Adipocyte (in vitro differentiated cells): ENCODE measurements around the gene GOLGA3.
"Not testable (repeated sequence)": the region's sequence is repeated elsewhere in the genome, so short reads cannot be mapped to it uniquely, and the experiment has no call there.

Experiments used
- DNase-seq: peaks from one replicate; pipeline ENCODE4 v3.0.0-alpha.2; 2015; ENCODE audit warnings: low read depth
- H3K27me3 ChIP-seq: replicated peaks from 2 replicates; pipeline ENCODE4 v1.7.0; 2013; ENCODE audit warnings: mild to moderate bottlenecking, low read length, moderate library complexity; ENCODE audit not compliant: control insufficient read depth, insufficient read depth
- H3K36me3 ChIP-seq: 2 replicates; pipeline ENCODE4 v1.7.0; 2013; ENCODE audit warnings: low read length, mild to moderate bottlenecking, moderate library complexity; ENCODE audit not compliant: control insufficient read depth, insufficient read depth, severe bottlenecking
- H3K4me1 ChIP-seq: 2 replicates; pipeline ENCODE4 v1.7.0; 2013; ENCODE audit warnings: mild to moderate bottlenecking, low read length, moderate library complexity; ENCODE audit not compliant: control insufficient read depth, insufficient read depth
- H3K4me3 ChIP-seq: 2 replicates; pipeline ENCODE4 v1.7.0; 2013; ENCODE audit warnings: mild to moderate bottlenecking, low read length, moderate library complexity
- H3K9ac ChIP-seq: 2 replicates; pipeline ENCODE4 v1.7.0; 2013; ENCODE audit warnings: mild to moderate bottlenecking, low read length, moderate library complexity
- H3K9me3 ChIP-seq: 2 replicates; pipeline ENCODE4 v1.7.0; 2013; ENCODE audit warnings: mild to moderate bottlenecking, low read length, moderate library complexity; ENCODE audit not compliant: control insufficient read depth

GOLGA3 gene

GRCh38 chr12:132833341-132833740 is 4.7 kb upstream of the GOLGA3 start:
- Histone ChIP-seq H3K27me3 (no peaks in the 10 kb centered on the region), H3K4me1 (peaks cover 13% of the 10 kb centered on the region), H3K36me3 (peaks cover 30% of the 10 kb centered on the region), H3K9ac (no peak overlapping the region), H3K4me3 (no peak overlapping the region), H3K9me3 (no peaks in the 10 kb centered on the region)
- no peak for DNase-seq

DNA sequence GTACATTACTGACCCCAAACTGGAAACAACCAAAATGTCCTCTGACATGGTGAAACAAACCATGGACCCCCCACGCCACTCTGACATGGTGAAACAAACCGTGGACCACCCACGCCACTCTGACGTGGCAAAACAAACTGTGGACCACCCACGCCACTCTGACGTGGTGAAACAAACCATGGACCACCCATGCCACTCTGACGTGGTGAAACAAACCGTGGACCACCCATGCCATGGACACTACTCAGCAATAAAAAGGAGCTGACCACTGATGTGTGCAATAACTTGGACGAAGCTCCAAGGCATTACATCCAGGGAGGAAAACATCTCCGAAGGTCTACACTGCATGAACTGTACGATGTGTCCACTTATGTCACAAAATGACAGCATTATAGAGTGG is 3.1 kb upstream of the GOLGA3 start:
- no peaks in the 10 kb centered on the region for H3K9me3 ChIP-seq
- peaks cover 34% of the 10 kb centered on the region for H3K36me3 ChIP-seq
- no peak overlapping the region for H3K4me3 ChIP-seq
- H3K4me1 ChIP-seq, result peaks cover 9% of the 10 kb centered on the region
- H3K9ac ChIP-seq, result no peak overlapping the region
- DNase-seq, result no peak
- H3K27me3 ChIP-seq, result no peaks in the 10 kb centered on the region

DNA sequence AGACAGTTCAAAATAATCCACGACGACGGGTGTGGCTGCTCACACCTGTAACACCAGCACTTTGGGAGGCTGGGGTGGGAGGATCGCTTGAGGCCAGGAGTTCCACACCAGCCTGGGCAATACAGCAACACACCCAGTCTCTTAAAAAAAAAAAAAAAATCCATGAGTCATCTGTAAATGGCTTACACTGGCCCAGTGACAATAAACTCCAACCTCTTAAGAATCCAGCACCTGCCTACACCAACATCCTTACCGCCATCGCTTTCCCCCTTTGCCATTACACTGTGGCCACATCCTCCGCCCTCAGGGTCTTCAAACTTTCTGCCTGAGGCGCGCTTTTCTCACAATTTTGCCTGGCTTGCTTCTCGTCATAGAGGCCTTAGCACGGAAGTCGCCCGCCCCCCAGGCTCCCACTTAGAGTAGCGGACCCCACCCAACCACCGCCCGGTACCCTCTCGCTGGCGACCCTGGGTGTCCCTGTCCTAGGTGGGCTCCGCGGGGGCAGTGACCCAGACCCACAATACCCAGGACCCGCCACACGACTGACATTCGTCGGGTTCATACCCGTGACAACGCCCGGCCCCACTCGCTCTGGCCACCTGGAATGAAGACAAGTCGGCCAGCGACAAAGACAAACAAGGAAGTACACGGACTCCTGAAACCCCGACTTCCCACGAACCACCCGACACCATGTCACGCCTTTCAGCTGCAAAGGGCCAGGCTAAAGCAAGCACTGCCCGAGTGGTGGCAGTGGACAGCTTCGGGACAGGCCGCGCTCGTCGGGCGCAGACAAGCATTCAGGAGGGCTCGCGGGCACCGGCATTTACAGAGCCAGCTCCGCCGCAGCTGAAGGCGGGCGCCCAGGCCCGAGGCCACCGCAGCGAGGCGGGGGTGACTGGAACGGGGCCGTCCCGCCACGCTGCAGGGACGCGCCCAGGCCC is 636 bp downstream of the GOLGA3 start:
- H3K9ac ChIP-seq, result peak overlapping the region; percentile 99
- peaks cover 53% of the 10 kb centered on the region for H3K36me3 ChIP-seq
- H3K9me3 ChIP-seq, result no peaks in the 10 kb centered on the region
- H3K4me3 ChIP-seq, result peak overlapping the region; percentile 96
- peaks cover 17% of the 10 kb centered on the region for H3K4me1 ChIP-seq
- H3K27me3 ChIP-seq, result no peaks in the 10 kb centered on the region
- DNase-seq, result peak; percentile 66

GRCh38 chr12:132825861-132826260 is 2.8 kb downstream of the GOLGA3 start:
- H3K4me3 ChIP-seq, result peak overlapping the region; percentile 96
- peaks cover 51% of the 10 kb centered on the region for H3K36me3 ChIP-seq
- no peaks in the 10 kb centered on the region for H3K9me3 ChIP-seq
- H3K9ac ChIP-seq, result no peak overlapping the region
- H3K27me3 ChIP-seq, result no peaks in the 10 kb centered on the region
- DNase-seq, result no peak
- H3K4me1 ChIP-seq, result peaks cover 17% of the 10 kb centered on the region

GRCh38 chr12:132825089-132825488 is 3.6 kb downstream of the GOLGA3 start:
- H3K9me3 ChIP-seq, result no peaks in the 10 kb centered on the region
- peaks cover 57% of the 10 kb centered on the region for H3K36me3 ChIP-seq
- H3K4me1 ChIP-seq, result peaks cover 17% of the 10 kb centered on the region
- H3K27me3 ChIP-seq, result no peaks in the 10 kb centered on the region
- DNase-seq, result no peak
- H3K4me3 ChIP-seq, result no peak overlapping the region
- no peak overlapping the region for H3K9ac ChIP-seq

GRCh38 chr12:132824053-132824452 is 4.6 kb downstream of the GOLGA3 start:
- no peaks in the 10 kb centered on the region for H3K9me3 ChIP-seq
- no peak overlapping the region for H3K4me3 ChIP-seq
- no peaks in the 10 kb centered on the region for H3K27me3 ChIP-seq
- H3K9ac ChIP-seq, result no peak overlapping the region
- DNase-seq, result no peak
- H3K4me1 ChIP-seq, result peaks cover 17% of the 10 kb centered on the region
- H3K36me3 ChIP-seq, result peaks cover 66% of the 10 kb centered on the region

DNA sequence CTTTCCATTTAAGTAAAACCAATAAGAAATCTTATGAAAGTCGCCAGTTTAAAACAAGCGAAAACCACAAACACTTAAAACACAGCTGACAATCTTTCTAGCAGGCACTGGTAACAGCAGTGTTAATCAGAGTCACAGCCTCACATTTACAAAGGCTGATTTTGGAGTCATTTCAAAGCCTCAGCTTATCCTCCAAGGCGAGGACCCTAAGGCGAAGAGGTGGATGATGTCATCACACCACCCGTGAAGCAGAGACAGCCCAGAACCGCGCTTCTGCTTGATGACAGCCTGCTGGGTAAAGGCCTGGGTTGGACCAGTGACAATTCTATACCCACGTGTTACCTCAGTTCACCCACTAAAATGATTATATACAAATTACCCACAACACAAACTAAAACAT is 10.1 kb downstream of the GOLGA3 start:
- Histone ChIP-seq H3K27me3 (no peaks in the 10 kb centered on the region), H3K36me3 (peaks cover 74% of the 10 kb centered on the region), H3K9ac (no peak overlapping the region), H3K4me1 (no peaks in the 10 kb centered on the region), H3K4me3 (no peak overlapping the region), H3K9me3 (no peaks in the 10 kb centered on the region)
- DNase-seq, result no peak

DNA sequence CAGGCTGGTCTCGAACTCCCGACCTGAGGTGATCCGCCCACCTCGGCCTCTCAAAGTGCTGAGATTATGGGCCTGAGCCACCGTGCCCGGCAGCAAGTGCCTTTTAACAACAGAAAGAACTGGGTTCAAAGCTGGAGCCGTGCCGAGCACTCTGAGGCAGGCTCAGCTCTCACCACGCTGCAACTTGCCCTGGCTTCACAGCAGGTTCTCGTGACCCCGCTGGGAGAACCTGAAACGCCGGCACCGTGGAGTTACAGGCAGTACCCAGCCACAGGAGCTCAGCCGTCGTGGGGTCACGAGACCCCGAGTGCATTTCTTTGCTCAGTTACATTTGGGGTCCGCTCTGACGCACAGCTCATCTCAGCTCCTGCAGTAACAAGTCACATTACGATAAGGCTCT is 14.4 kb downstream of the GOLGA3 start:
- DNase-seq, result no peak
- H3K9me3 ChIP-seq, result no peaks in the 10 kb centered on the region
- no peaks in the 10 kb centered on the region for H3K4me1 ChIP-seq
- no peak overlapping the region for H3K9ac ChIP-seq
- H3K4me3 ChIP-seq, result no peak overlapping the region
- H3K27me3 ChIP-seq, result no peaks in the 10 kb centered on the region
- H3K36me3 ChIP-seq, result peaks cover 78% of the 10 kb centered on the region

GRCh38 chr12:132813443-132813842 is 15.2 kb downstream of the GOLGA3 start:
- H3K4me1 ChIP-seq, result no peaks in the 10 kb centered on the region
- no peaks in the 10 kb centered on the region for H3K9me3 ChIP-seq
- no peak overlapping the region for H3K9ac ChIP-seq
- H3K4me3 ChIP-seq, result no peak overlapping the region
- H3K36me3 ChIP-seq, result peaks cover 74% of the 10 kb centered on the region
- DNase-seq, result no peak
- H3K27me3 ChIP-seq, result no peaks in the 10 kb centered on the region

- H3K27me3 ChIP-seq, result no peaks in the 10 kb centered on the region
- DNase-seq, result no peak
- no peaks in the 10 kb centered on the region for H3K4me1 ChIP-seq
- H3K9ac ChIP-seq, result no peak overlapping the region
- H3K9me3 ChIP-seq, result no peaks in the 10 kb centered on the region
- H3K4me3 ChIP-seq, result no peak overlapping the region
- H3K36me3 ChIP-seq, result peaks cover 74% of the 10 kb centered on the region
Observed at GRCh38 chr12:132812631-132813305, 15.9 kb downstream of the GOLGA3 start.

GRCh38 chr12:132809391-132809790 is 19.3 kb downstream of the GOLGA3 start:
- not testable (repeated sequence) for DNase-seq, H3K9me3 ChIP-seq
- peaks cover 75% of the 10 kb centered on the region for H3K36me3 ChIP-seq

More at GRCh38 chr12:132809391-132809790, 19.3 kb downstream of the GOLGA3 start:
- not testable (repeated sequence) for H3K27me3 ChIP-seq, H3K4me3 ChIP-seq, H3K9ac ChIP-seq, H3K4me1 ChIP-seq
